ENCODE measurements around the gene MYH7.
"Not testable (repeated sequence)": the region's sequence is repeated elsewhere in the genome, so short reads cannot be mapped to it uniquely, and the experiment has no call there.

The MYH7 gene

DNA sequence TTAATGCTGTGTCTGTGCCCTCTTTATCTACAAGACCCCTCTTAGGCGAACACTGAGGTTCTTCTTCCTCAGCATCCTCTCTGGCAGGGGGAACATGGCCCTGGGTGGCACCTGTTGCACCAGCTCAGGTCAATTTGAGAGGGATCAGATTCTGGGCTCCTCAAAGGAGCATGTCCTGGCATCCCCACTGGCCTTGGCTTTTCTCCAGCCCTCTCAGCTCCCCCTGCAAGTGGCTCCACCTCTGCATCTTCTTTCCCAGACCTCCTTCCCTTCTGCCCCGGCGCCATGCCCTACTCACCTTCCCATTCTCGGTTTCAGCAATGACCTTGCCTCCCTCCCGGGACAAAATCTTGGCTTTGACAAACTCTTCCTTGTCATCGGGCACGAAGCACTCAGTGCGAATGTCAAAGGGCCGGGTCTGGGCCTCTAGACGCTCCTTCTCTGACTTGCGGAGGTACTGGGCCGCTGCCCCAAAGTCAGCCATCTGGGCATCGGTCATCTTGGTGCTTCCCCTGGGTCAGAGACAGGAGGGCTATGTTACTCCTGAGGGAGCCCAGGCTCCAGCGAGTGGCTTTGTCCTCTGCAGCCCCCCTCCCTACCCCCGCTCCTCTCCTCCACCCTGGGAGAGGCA, 28.6 kb downstream of the MYH7 start:
- DNase-seq = no peak

DNA sequence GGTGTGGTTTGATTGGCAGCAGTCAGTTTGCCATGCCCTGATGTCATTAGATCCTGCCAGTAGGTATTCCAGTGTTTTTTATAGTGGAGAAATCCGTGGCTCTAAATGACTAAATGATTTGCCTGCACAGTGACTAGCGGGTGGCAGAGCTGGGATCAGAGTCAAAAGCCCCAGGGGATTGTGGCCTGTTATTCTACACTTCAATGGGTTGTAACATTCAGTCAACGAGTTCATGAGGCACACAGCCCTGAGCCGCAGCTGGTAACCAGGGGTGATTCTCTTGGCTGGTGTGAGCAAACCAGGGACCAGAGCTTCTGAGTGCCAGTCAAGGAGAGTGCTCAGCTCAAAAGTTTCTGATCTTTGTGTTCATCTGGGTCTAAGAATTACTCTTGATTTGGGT, 29.2 kb downstream of the MYH7 start:
- DNase-seq = no peak

DNA sequence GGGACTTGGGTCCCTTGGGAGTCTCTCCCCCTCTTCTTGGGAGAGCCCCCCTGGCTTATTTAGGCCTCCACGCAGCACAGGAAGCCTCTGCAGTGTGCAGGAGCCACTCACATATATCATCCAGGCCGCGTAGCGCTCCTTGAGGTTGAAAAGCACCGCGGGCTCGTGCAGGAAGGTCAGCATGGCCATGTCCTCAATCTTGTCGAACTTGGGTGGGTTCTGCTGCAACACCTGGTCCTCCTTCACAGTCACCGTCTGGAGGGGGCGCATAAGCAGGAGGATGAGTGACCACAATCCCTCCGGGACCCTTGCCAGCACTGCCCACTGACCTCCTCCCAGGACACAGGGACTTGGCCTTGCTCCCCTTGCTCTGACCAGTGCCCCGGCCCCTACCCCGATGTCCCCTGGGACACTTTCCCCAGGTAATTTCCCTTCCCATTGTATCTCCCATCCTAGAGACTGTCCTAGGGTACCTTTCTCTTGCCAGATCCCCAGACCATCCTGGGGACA, 29.9 kb downstream of the MYH7 start:
- DNase-seq = no peak

DNA sequence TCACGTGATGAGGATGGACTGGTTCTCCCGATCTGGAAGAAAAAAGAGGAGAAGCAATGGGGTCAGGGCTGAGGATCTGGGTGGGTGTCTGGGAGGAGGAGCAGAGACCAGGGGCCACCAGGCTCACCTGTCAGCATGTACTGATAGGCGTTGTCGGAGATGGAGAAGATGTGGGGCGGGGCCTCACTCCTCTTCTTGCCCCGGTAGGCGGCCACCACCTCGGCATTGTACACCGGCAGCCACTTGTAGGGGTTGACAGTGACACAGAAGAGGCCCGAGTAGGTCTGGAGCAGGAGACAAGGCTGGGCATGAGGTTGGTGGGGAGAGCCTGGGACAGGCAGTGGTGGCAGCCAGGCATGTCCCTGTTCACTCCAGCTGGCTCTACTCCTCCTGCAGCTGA, 30.4 kb downstream of the MYH7 start:
- no peak for DNase-seq

GRCh38 chr14:23404331-23404900, 31.0 kb downstream of the MYH7 start:
- no peak for DNase-seq

DNA sequence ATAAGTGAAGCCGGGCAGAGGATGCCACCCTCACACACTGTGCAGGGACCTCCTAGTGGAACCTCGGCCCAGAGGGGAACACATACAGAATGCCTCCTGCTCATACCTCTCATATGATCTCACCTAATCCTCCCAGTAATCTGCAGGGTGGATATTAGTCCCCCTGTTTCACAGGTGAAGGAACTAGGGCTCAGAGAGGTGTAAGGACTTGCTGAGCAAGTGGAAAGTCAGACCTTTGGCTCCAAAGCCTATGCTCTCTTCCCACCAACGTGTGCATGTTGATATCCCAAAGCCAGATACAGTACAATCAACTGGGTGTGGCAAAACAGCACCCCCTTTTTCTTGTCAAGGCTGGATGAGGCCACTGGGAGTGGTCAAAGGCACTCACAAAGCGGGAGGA, 31.6 kb downstream of the MYH7 start:
- no peak for DNase-seq

DNA sequence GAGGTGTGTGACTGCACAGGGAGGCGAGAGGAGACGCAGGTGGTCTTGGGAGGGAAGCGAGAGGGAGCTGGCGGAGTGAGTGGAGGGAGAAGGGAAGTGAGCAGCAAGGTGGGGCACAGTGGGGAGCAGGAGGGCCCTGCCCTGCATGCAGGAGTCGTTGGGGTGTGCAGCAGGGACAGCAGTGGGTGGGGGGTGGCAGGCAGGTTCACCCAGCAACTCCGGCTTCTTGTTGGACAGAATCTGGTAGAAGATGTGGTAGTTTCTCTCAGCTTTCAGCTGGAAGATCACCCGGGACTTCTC, 32.4 kb downstream of the MYH7 start:
- DNase-seq = no peak

DNA sequence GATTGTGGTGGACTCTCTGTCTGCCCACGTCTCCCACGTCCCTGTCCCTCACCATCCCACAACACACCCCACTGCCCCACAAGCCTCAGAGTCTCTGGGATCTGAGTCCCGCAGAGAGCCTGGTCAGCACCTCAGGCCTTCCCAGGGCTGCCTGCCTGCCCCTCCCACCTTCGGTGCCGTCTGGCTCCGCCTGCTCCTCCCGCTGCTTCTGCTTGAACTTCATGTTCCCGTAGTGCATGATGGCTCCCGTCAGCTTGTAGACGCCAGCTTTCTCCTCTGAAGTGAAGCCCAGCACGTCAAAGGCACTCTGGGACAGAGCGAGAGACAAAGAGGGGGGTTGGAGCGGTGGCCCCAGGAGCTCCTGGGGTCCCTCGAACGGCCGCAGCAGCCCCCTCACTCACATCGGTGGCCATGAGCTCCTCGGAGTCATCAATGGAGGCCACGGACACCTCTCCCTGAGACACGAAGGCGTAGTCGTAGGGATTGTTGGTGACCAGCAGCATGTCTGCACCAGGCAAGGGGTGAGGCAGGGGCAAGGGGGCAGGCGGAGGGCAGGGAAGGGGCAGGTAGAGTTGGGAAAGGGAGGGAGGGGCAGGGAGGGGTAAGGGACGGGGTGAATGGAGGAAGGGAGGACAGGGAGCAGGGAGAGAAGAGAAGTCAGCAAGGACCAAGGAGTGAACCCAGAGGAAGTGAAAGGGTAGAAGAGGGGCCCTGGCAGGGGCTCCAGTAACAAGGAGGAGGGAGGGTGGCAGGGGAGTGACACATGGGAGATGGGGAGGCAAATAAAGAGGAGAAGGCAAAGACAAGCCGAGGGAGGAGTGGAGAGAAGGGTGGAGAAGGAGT, 32.9 kb downstream of the MYH7 start:
- DNase-seq = peak; percentile 28

DNA sequence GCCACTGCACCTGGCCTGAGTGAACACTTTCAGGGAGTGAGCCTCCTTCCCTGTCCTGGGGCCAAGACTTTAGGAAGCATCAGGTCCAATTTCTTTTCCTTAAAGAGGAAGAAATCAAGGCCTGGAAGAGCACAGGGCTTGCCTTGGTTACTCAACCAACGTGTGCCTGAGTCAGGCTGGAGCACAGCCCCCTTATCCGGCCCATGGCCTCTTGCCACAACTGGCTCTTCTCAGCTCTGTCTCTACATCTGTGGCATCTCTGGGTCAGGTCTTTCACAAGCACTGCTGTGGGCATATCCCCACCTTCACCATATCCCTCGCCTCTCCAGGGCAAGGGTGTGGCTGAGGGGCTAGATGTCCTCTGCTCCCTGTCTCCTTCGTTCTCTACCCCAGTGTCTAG, 34.2 kb downstream of the MYH7 start:
- no peak for DNase-seq

- not testable (repeated sequence) for DNase-seq
Observed at GRCh38 chr14:23400496-23401149, 34.8 kb downstream of the MYH7 start.

DNA sequence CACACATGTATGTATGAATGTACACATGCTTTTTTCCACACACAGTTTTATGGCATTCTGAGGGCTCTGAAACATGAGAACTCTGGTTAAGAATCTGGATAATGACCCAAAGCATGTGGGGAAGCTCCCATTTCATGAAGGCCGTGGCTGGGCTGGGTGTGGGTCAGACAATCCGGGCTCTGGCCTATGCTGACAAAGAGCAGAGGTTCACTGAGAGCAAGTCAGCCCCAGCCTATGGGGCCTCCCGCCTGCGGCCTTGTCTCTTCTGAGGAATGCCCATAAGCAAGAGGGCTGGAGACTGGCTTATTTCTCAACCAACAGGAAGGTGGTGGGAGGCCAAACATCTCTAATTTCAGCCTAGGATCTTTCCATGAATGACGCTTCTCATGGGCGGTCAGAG, 35.9 kb downstream of the MYH7 start:
- no peak for DNase-seq

DNA sequence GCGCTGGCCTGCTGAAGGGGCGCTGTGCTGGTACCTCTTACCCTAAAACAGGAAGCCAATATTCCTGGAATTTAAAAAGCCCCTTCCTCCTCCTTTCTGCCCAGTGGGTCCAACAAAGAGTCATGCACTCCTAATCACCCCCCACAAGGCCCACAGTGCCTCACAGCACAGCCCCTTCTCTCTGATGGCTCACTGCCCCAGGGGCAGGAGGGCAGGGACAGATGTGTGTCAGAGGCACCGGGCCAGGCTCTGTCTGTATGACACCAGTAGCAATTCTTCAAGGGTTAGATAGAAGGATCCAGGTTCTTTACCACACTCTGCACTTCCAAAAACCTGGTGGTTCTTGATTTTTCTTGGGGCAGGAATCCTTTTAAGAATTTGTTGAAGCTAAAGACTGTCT, 36.3 kb downstream of the MYH7 start:
- peak; percentile 32 for DNase-seq

DNA sequence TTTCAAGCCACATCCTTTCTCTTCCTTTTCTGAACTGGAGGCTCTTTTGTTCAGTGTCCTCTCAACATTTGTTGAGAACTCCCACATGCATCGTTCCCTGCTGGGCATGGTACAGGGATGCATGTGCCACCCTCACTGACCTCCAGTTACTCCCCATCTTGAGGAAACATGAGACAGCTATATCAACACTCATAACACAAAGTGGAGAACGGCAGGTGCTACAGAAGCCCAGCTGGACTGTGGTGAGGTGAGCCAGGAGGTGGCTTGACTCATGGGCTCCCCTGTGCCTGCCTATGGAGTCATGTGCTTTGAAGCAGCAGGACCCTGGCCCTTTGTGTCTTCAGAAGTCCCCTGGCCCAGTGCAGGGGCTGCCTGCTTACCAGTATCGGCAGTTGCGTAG, 37.1 kb downstream of the MYH7 start:
- peak; percentile 97 for DNase-seq

DNA sequence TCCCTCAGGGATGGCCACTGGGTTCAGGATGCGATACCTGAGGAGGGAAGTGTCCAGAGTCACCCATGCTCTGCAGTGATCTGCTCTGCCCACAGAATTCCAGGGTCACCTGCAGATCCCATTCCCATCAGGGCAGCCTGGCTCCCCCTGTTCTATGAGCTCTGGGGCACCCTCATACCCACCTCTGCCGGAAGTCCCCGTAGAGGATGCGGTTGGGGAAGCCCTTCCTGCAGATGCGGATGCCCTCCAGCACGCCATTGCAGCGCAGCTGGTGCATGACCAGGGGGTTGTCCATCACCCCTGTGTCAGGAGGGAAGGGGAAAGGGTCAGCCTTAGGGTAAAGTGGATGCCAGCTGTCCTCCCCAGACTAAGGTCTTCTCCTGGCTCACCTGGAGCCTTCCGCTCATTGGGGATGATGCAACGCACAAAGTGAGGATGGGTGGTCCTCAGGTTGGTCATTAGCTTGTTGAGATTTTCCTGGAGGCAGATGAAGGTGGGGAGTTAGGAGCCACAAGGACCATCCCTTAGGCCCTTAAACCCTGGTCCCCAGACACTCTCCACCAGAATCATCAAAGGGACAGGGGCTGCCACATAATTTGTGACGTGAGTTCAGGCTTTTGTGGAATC, 38.6 kb downstream of the MYH7 start:
- no peak for DNase-seq

GRCh38 chr14:23396126-23396525, 39.3 kb downstream of the MYH7 start:
- no peak for DNase-seq

DNA sequence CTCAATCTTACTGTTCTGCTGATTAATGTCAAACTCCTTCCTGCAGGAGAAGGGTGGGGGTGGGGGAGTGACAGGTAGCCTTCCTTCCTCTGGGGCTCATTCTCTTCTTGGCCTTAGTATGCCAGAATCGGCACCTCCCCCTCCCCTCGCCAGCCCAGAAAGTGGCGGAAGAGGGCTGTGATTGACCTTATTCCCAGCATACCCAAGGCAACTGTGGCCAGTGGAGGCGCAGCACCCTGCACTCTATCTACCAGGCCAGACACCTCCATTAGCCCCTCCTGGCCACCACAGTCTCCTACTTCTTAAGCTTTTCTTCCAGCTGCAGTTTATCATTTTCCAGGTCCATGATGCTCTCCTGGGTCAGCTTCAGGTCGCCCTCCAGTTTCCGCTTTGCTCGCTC, 42.8 kb downstream of the MYH7 start:
- no peak for DNase-seq

- DNase-seq = not testable (repeated sequence)
Observed at GRCh38 chr14:23389871-23390270, 45.6 kb downstream of the MYH7 start.

- DNase-seq = no peak
Observed at GRCh38 chr14:23389396-23389795, 46.1 kb downstream of the MYH7 start.

DNA sequence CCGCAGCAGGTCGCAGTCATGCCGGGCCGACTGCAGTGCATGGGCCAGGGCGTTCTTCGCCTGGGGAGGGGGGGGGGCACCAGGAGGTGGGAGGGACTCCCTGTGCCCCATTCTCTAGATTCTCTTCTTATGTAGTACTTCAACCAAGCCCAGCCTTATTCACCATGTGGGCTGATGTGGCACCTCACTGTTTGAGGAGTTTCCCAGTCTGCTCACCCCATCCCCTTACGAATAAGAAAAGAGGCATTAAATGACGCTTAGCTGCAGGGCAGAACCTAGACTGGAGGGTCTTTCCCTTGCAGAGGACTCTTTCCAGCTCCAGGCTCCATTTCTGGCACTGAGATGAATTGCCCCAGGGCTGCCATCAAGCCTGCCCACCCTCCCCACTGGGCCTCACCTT, 46.5 kb downstream of the MYH7 start:
- no peak for DNase-seq

- no peak for DNase-seq
Observed at GRCh38 chr14:23387916-23388882, 47.3 kb downstream of the MYH7 start.

DNA sequence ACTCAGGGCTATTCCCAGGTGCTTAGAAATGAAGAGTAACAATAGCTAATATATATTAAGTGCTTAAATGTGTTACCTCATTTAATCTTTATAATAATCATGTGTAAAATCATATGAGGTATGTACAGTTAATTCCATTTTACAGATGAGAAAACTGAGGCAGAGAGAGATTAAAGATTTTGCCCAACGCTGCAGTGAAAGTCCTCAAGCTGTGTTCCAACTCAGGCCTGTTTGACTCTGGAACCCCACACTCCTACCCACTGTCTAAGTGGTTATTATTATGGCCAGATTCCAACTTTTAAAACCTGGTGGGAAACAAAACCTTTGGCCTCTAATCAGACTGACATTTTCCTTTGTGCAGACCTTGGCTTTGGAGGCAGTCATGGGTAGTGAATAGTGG, 48.5 kb downstream of the MYH7 start:
- no peak for DNase-seq

- DNase-seq = not testable (repeated sequence)
Observed at GRCh38 chr14:23386266-23386657, 49.2 kb downstream of the MYH7 start.

All from DMS53 (cell line).